Dendritic cell treated with granulocyte-macrophage colony-stimulating factor and Interleukin-4, amounts not matched to agents 40 ng/mL and 50 ng/mL, for 4 days (primary cell): Measurements from ENCODE around the gene ATP12A.

Source experiments
- H3K27ac Mint-ChIP-seq: one replicate; pipeline ENCODE4 v1.8.0; 2022; ENCODE audit warnings: mild to moderate bottlenecking, mixed read lengths
- H3K27me3 Mint-ChIP-seq: one replicate; pipeline ENCODE4 v1.8.0; 2022; ENCODE audit warnings: mild to moderate bottlenecking, mixed read lengths
- H3K36me3 Mint-ChIP-seq: one replicate; pipeline ENCODE4 v1.8.0; 2022; ENCODE audit warnings: low read depth, mixed read lengths
- H3K4me1 Mint-ChIP-seq: one replicate; pipeline ENCODE4 v1.8.0; 2022; ENCODE audit warnings: low read depth, mixed read lengths
- H3K4me3 Mint-ChIP-seq: one replicate; pipeline ENCODE4 v1.8.0; 2022; ENCODE audit warnings: mild to moderate bottlenecking, moderate library complexity, mixed read lengths
- H3K9me3 Mint-ChIP-seq: one replicate; pipeline ENCODE4 v1.8.0; 2022; ENCODE audit warnings: mixed read lengths
- intact Hi-C: fragments of 100-400 bp; cut with micrococcal nuclease; formaldehyde crosslinking; loops from one replicate; pipeline ENCODE4 v1.15.0; 2022

Gene ATP12A

GRCh38 chr13:24685314-24685713 is 5.1 kb downstream of the ATP12A start:
- Mint-ChIP-seq H3K27me3 (peaks cover 38% of the 10 kb centered on the region), H3K4me3 (no peak overlapping the region), H3K4me1 (peaks cover 10% of the 10 kb centered on the region), H3K9me3 (no peaks in the 10 kb centered on the region), H3K36me3 (no peaks in the 10 kb centered on the region), H3K27ac (no peak overlapping the region)
- intact Hi-C loops = no loop called here

GRCh38 chr13:24687611-24688010 is 7.4 kb downstream of the ATP12A start:
- H3K9me3 Mint-ChIP-seq = no peaks in the 10 kb centered on the region
- peaks cover 23% of the 10 kb centered on the region for H3K27me3 Mint-ChIP-seq
- intact Hi-C loops = no loop called here
- H3K4me3 Mint-ChIP-seq = no peak overlapping the region
- H3K4me1 Mint-ChIP-seq = peaks cover 10% of the 10 kb centered on the region
- H3K27ac Mint-ChIP-seq = no peak overlapping the region
- no peaks in the 10 kb centered on the region for H3K36me3 Mint-ChIP-seq

GRCh38 chr13:24688111-24688510 is 7.9 kb downstream of the ATP12A start:
- no peak overlapping the region for H3K4me3 Mint-ChIP-seq
- intact Hi-C loops = no loop called here
- H3K4me1 Mint-ChIP-seq = peaks cover 10% of the 10 kb centered on the region
- no peaks in the 10 kb centered on the region for H3K36me3 Mint-ChIP-seq
- no peak overlapping the region for H3K27ac Mint-ChIP-seq
- H3K27me3 Mint-ChIP-seq = peaks cover 19% of the 10 kb centered on the region
- no peaks in the 10 kb centered on the region for H3K9me3 Mint-ChIP-seq

- Mint-ChIP-seq H3K27me3 (peaks cover 24% of the 10 kb centered on the region), H3K4me1 (peaks cover 12% of the 10 kb centered on the region), H3K4me3 (no peak overlapping the region), H3K36me3 (no peaks in the 10 kb centered on the region), H3K9me3 (no peaks in the 10 kb centered on the region), H3K27ac (no peak overlapping the region)
- intact Hi-C loops = no loop called here
These were observed 8.7 kb downstream of the ATP12A start for GRCh38 chr13:24688950-24689349.

GRCh38 chr13:24691381-24691780 is 11.2 kb downstream of the ATP12A start:
- peaks cover 10% of the 10 kb centered on the region for H3K4me1 Mint-ChIP-seq
- intact Hi-C loops = loop anchor here (5.0 to 10.0 kb wide), 2 partner anchors 276 to 303 kb away; no protein-coding TSS in a partner anchor
- no peak overlapping the region for H3K27ac Mint-ChIP-seq
- H3K9me3 Mint-ChIP-seq = no peaks in the 10 kb centered on the region
- no peak overlapping the region for H3K4me3 Mint-ChIP-seq
- H3K27me3 Mint-ChIP-seq = peaks cover 20% of the 10 kb centered on the region
- H3K36me3 Mint-ChIP-seq = no peaks in the 10 kb centered on the region

- Mint-ChIP-seq H3K36me3 (no peaks in the 10 kb centered on the region), H3K4me3 (no peak overlapping the region), H3K4me1 (peaks cover 7% of the 10 kb centered on the region), H3K9me3 (no peaks in the 10 kb centered on the region), H3K27ac (no peak overlapping the region), H3K27me3 (peaks cover 18% of the 10 kb centered on the region)
- intact Hi-C loops = loop anchor here (5.0 to 10.0 kb wide), 2 partner anchors 275 to 302 kb away; no protein-coding TSS in a partner anchor
These were observed 12.4 kb downstream of the ATP12A start for GRCh38 chr13:24692561-24692960.

- H3K27me3 Mint-ChIP-seq = peaks cover 17% of the 10 kb centered on the region
- H3K27ac Mint-ChIP-seq = no peak overlapping the region
- H3K9me3 Mint-ChIP-seq = no peaks in the 10 kb centered on the region
- H3K4me1 Mint-ChIP-seq = peaks cover 5% of the 10 kb centered on the region
- no peak overlapping the region for H3K4me3 Mint-ChIP-seq
- intact Hi-C loops = loop anchor here (5.0 to 10.0 kb wide), 2 partner anchors 273 to 301 kb away; no protein-coding TSS in a partner anchor
- H3K36me3 Mint-ChIP-seq = no peaks in the 10 kb centered on the region
These were observed 13.8 kb downstream of the ATP12A start for GRCh38 chr13:24693862-24694471.

- intact Hi-C loops = loop anchor here (5.0 to 10.0 kb wide), 2 partner anchors 272 to 300 kb away; no protein-coding TSS in a partner anchor
- Mint-ChIP-seq H3K27ac (no peak overlapping the region), H3K9me3 (no peaks in the 10 kb centered on the region), H3K27me3 (peaks cover 13% of the 10 kb centered on the region), H3K4me3 (no peak overlapping the region), H3K4me1 (peaks cover 5% of the 10 kb centered on the region), H3K36me3 (no peaks in the 10 kb centered on the region)
These were observed 14.7 kb downstream of the ATP12A start for GRCh38 chr13:24694907-24695306.

- H3K4me1 Mint-ChIP-seq = peaks cover 5% of the 10 kb centered on the region
- H3K9me3 Mint-ChIP-seq = no peaks in the 10 kb centered on the region
- peaks cover 5% of the 10 kb centered on the region for H3K27me3 Mint-ChIP-seq
- no peaks in the 10 kb centered on the region for H3K36me3 Mint-ChIP-seq
- H3K27ac Mint-ChIP-seq = no peak overlapping the region
- H3K4me3 Mint-ChIP-seq = no peak overlapping the region
- intact Hi-C loops = loop anchor here (10.0 kb wide), 1 partner anchor 296 kb away; no protein-coding TSS in a partner anchor
These were observed 18.5 kb downstream of the ATP12A start for GRCh38 chr13:24698686-24699085.

GRCh38 chr13:24699541-24699940 is 19.3 kb downstream of the ATP12A start:
- H3K9me3 Mint-ChIP-seq = no peaks in the 10 kb centered on the region
- no peak overlapping the region for H3K27ac Mint-ChIP-seq
- H3K36me3 Mint-ChIP-seq = no peaks in the 10 kb centered on the region
- H3K4me3 Mint-ChIP-seq = no peak overlapping the region
- intact Hi-C loops = loop anchor here (10.0 kb wide), 1 partner anchor 295 kb away; no protein-coding TSS in a partner anchor
- H3K27me3 Mint-ChIP-seq = peaks cover 2% of the 10 kb centered on the region
- H3K4me1 Mint-ChIP-seq = no peaks in the 10 kb centered on the region

GRCh38 chr13:24700539-24700938 is 20.3 kb downstream of the ATP12A start:
- no peak overlapping the region for H3K27ac Mint-ChIP-seq
- H3K27me3 Mint-ChIP-seq = peaks cover 2% of the 10 kb centered on the region
- no peaks in the 10 kb centered on the region for H3K36me3 Mint-ChIP-seq
- no peaks in the 10 kb centered on the region for H3K4me1 Mint-ChIP-seq
- H3K4me3 Mint-ChIP-seq = no peak overlapping the region
- no peaks in the 10 kb centered on the region for H3K9me3 Mint-ChIP-seq
- intact Hi-C loops = no loop called here

GRCh38 chr13:24706886-24707585 is 26.8 kb downstream of the ATP12A start:
- H3K4me3 Mint-ChIP-seq = no peak overlapping the region
- no peaks in the 10 kb centered on the region for H3K27me3 Mint-ChIP-seq
- H3K9me3 Mint-ChIP-seq = no peaks in the 10 kb centered on the region
- H3K27ac Mint-ChIP-seq = no peak overlapping the region
- H3K36me3 Mint-ChIP-seq = no peaks in the 10 kb centered on the region
- peaks cover 11% of the 10 kb centered on the region for H3K4me1 Mint-ChIP-seq
- intact Hi-C loops = no loop called here

GRCh38 chr13:24709186-24709913 is 29.1 kb downstream of the ATP12A start:
- intact Hi-C loops = no loop called here
- no peak overlapping the region for H3K4me3 Mint-ChIP-seq
- H3K27ac Mint-ChIP-seq = no peak overlapping the region
- H3K36me3 Mint-ChIP-seq = no peaks in the 10 kb centered on the region
- H3K4me1 Mint-ChIP-seq = peaks cover 11% of the 10 kb centered on the region
- no peaks in the 10 kb centered on the region for H3K27me3 Mint-ChIP-seq
- H3K9me3 Mint-ChIP-seq = no peaks in the 10 kb centered on the region

GRCh38 chr13:24713022-24713421 is 32.8 kb downstream of the ATP12A start:
- no peaks in the 10 kb centered on the region for H3K27me3 Mint-ChIP-seq
- H3K27ac Mint-ChIP-seq = no peak overlapping the region
- H3K9me3 Mint-ChIP-seq = no peaks in the 10 kb centered on the region
- H3K36me3 Mint-ChIP-seq = no peaks in the 10 kb centered on the region
- intact Hi-C loops = no loop called here
- H3K4me1 Mint-ChIP-seq = peaks cover 11% of the 10 kb centered on the region
- no peak overlapping the region for H3K4me3 Mint-ChIP-seq
